SK-N-SH (cell line): ENCODE measurements around the gene FOXK2.

Experiments used
- CTCF ChIP-seq: fragments of 200-600 bp; sonication (generic); IDR thresholded peaks from 2 replicates; pipeline ENCODE4 v1.6.1; 2017; ENCODE audit warnings: antibody characterized with exemption, mild to moderate bottlenecking, moderate library complexity
- EP300 ChIP-seq, 2 experiments: IDR thresholded peaks; 2 replicates each; pipeline versions ENCODE4 v1.4.0 to v1.6.1; 2012; ENCODE audit warnings: borderline replicate concordance in 1 of 2, low read depth in 1 of 2, low read length in 1 of 2
- EZH2phosphoT487 ChIP-seq: fragments of 200-600 bp; sonication (generic); IDR thresholded peaks from 2 replicates; pipeline ENCODE4 v1.6.1; 2017; ENCODE audit warnings: low read depth, mixed run types, mild to moderate bottlenecking, antibody characterized with exemption, moderate library complexity, borderline replicate concordance
- FOXJ3 ChIP-seq: sonication (generic); formaldehyde crosslinking; IDR thresholded peaks from 2 replicates; pipeline ENCODE4 v1.5.1; 2020; ENCODE audit warnings: mild to moderate bottlenecking, missing genetic modification reagents
- FOXM1 ChIP-seq: IDR thresholded peaks from 2 replicates; pipeline ENCODE4 v1.4.0; 2012; ENCODE audit warnings: low read depth, mild to moderate bottlenecking
- NFIC ChIP-seq: IDR thresholded peaks from 2 replicates; pipeline ENCODE4 v1.4.0; 2012; ENCODE audit warnings: borderline replicate concordance
- REST ChIP-seq: IDR thresholded peaks from 2 replicates; pipeline ENCODE4 v1.6.1; 2012; ENCODE audit warnings: mild to moderate bottlenecking, low read depth, low read length, moderate library complexity
- RXRA ChIP-seq: IDR thresholded peaks from 2 replicates; pipeline ENCODE4 v1.4.0; 2012; ENCODE audit warnings: low read depth, mild to moderate bottlenecking, borderline replicate concordance
- SIN3A ChIP-seq: IDR thresholded peaks from 2 replicates; pipeline ENCODE4 v1.6.1; 2012; ENCODE audit warnings: low read depth, mild to moderate bottlenecking, low read length, moderate library complexity, borderline replicate concordance
- TEAD4 ChIP-seq: IDR thresholded peaks from 2 replicates; pipeline ENCODE4 v1.4.0; 2012; ENCODE audit warnings: mild to moderate bottlenecking, borderline replicate concordance; ENCODE audit not compliant: insufficient read depth

GRCh38 chr17:82632451-82632850, 112.9 kb downstream of the FOXK2 start:
- no peak for TF ChIP-seq CTCF
- TF ChIP-seq REST = no peak
- no peak for TF ChIP-seq EZH2phosphoT487
- TF ChIP-seq EP300 (IDR thresholded peaks at IDR 0.05; ENCODE audit: borderline replicate concordance in 1 of 2, low read depth in 1 of 2, low read length in 1 of 2) = no peak
- TF ChIP-seq RXRA = no peak
- TF ChIP-seq FOXJ3 (CRISPR knock-in tag) = no peak
- TF ChIP-seq SIN3A = no peak
- TF ChIP-seq NFIC = no peak
- no peak for TF ChIP-seq TEAD4
- TF ChIP-seq FOXM1 = no peak
